ENCODE measurements around the gene CEMIP.

CEMIP gene

GRCh38 chr15:80895091-80895490 lies 115.9 kb downstream of the CEMIP start:
- TF ChIP-seq EZH2phosphoT487 (IDR thresholded peaks at IDR 0.05; ENCODE audit: low read length) (no peak), CTCF (IDR thresholded peaks at IDR 0.05; ENCODE audit: low read length) (no peak), EZH2 (optimal IDR thresholded peaks at IDR 0.05; ENCODE audit: low read depth, low read length) (no peak)
- Histone ChIP-seq H3K4me2 (ENCODE audit: low read depth, low read length) (no peak overlapping the region), H3K9me2 (replicated peaks; ENCODE audit: insufficient read depth, low read length) (no peaks in the 10 kb centered on the region), H3K79me2 (ENCODE audit: low read length) (no peaks in the 10 kb centered on the region), H3K4me3 (ENCODE audit: low read length) (no peak overlapping the region), H4K20me1 (ENCODE audit: insufficient read depth, low read length) (no peaks in the 10 kb centered on the region), H3K4me1 (ENCODE audit: low read length) (no peaks in the 10 kb centered on the region), H3K27me3 (replicated peaks; ENCODE audit: insufficient read depth, low read length) (no peaks in the 10 kb centered on the region), H3K9ac (ENCODE audit: low read length) (no peak overlapping the region), H3K27ac (ENCODE audit: low read length) (no peak overlapping the region), H3K9me3 (replicated peaks; ENCODE audit: insufficient read depth, low read length) (no peaks in the 10 kb centered on the region), H2AFZ (ENCODE audit: low read length) (no peak overlapping the region), H3F3A (ENCODE audit: insufficient read depth, low read length) (no peaks in the 10 kb centered on the region), H3K36me3 (replicated peaks; ENCODE audit: insufficient read depth, low read length) (no peaks in the 10 kb centered on the region)
- DNase-seq, result no peak

DNA sequence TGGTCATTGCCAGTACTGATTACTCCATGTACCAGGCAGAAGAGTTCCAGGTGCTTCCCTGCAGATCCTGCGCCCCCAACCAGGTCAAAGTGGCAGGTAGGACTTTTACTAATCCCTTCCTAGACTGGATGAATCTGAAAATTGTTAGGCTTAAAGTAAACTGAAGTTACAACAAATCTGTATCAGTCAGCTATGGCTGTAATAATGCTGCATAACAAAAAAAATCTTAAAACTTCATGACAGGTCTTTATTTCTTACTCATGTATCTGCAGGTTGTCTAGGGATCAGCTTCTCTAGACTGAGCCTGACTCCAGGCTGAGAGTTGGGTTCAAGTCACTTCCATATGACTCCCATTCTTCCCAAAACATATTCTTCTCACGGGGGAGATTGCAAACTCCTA lies 116.8 kb downstream of the CEMIP start:
- Histone ChIP-seq H2AFZ (ENCODE audit: low read length) (no peak overlapping the region), H3K27ac (ENCODE audit: low read length) (no peak overlapping the region), H4K20me1 (ENCODE audit: insufficient read depth, low read length) (no peaks in the 10 kb centered on the region), H3K79me2 (ENCODE audit: low read length) (no peaks in the 10 kb centered on the region), H3K4me2 (ENCODE audit: low read depth, low read length) (no peak overlapping the region), H3K9me2 (replicated peaks; ENCODE audit: insufficient read depth, low read length) (no peaks in the 10 kb centered on the region), H3K9ac (ENCODE audit: low read length) (no peak overlapping the region), H3K9me3 (replicated peaks; ENCODE audit: insufficient read depth, low read length) (no peaks in the 10 kb centered on the region), H3K27me3 (replicated peaks; ENCODE audit: insufficient read depth, low read length) (no peaks in the 10 kb centered on the region), H3K4me3 (ENCODE audit: low read length) (no peak overlapping the region), H3F3A (ENCODE audit: insufficient read depth, low read length) (no peaks in the 10 kb centered on the region), H3K4me1 (ENCODE audit: low read length) (no peaks in the 10 kb centered on the region), H3K36me3 (replicated peaks; ENCODE audit: insufficient read depth, low read length) (no peaks in the 10 kb centered on the region)
- TF ChIP-seq EZH2phosphoT487 (IDR thresholded peaks at IDR 0.05; ENCODE audit: low read length) (no peak), EZH2 (optimal IDR thresholded peaks at IDR 0.05; ENCODE audit: low read depth, low read length) (no peak), CTCF (IDR thresholded peaks at IDR 0.05; ENCODE audit: low read length) (no peak)
- DNase-seq, result no peak

DNA sequence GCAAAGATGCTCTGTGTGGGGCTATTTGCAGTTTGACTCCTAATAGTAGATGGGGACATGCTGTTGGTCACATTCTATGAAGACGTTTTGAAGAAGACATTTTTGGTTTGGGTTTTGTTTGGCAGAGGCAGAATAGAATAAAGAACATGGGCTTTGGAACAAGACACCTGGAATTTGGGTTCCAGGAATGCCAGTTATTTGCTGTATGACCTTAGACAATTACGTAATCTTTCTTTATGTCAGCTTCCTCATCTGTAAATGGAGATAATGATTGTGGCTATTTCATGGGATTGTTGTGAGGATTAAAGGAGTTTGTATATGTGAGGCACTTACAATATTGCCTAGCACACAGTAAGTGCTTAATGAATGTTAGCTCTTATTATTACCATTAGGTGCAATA lies 118.9 kb downstream of the CEMIP start:
- no peaks in the 10 kb centered on the region for H3K9me3 ChIP-seq (replicated peaks; ENCODE audit: insufficient read depth, low read length)
- no peaks in the 10 kb centered on the region for H3K36me3 ChIP-seq (replicated peaks; ENCODE audit: insufficient read depth, low read length)
- no peaks in the 10 kb centered on the region for H3K79me2 ChIP-seq (ENCODE audit: low read length)
- H3K4me3 ChIP-seq (ENCODE audit: low read length), result no peak overlapping the region
- no peak overlapping the region for H3K4me2 ChIP-seq (ENCODE audit: low read depth, low read length)
- no peaks in the 10 kb centered on the region for H3F3A ChIP-seq (ENCODE audit: insufficient read depth, low read length)
- no peak overlapping the region for H3K27ac ChIP-seq (ENCODE audit: low read length)
- H2AFZ ChIP-seq (ENCODE audit: low read length), result no peak overlapping the region
- TF ChIP-seq CTCF (IDR thresholded peaks at IDR 0.05; ENCODE audit: low read length) (no peak), EZH2 (optimal IDR thresholded peaks at IDR 0.05; ENCODE audit: low read depth, low read length) (no peak), EZH2phosphoT487 (IDR thresholded peaks at IDR 0.05; ENCODE audit: low read length) (no peak)
- no peaks in the 10 kb centered on the region for H3K4me1 ChIP-seq (ENCODE audit: low read length)
- no peaks in the 10 kb centered on the region for H3K9me2 ChIP-seq (replicated peaks; ENCODE audit: insufficient read depth, low read length)
- DNase-seq, result no peak
- no peak overlapping the region for H3K9ac ChIP-seq (ENCODE audit: low read length)
- no peaks in the 10 kb centered on the region for H4K20me1 ChIP-seq (ENCODE audit: insufficient read depth, low read length)
- no peaks in the 10 kb centered on the region for H3K27me3 ChIP-seq (replicated peaks; ENCODE audit: insufficient read depth, low read length)

Measured in MM.1S (cell line).